ENCODE measurements around the gene TNS2.

GRCh38 chr12:53012928-53013327 lies 36.9 kb upstream of the TNS2 start:
- no peak for TF ChIP-seq CTCF (IDR thresholded peaks at IDR 0.05; ENCODE audit: low read length)
- TF ChIP-seq EZH2 (IDR thresholded peaks at IDR 0.05; ENCODE audit: borderline replicate concordance, low read length), result no peak
